A673 (cell line): Measurements from ENCODE around the gene MDM4.

Experiments used
- EZH2 ChIP-seq: fragments of 200-600 bp; sonication (generic); IDR thresholded peaks from 2 replicates; pipeline ENCODE4 v1.6.1; 2017; ENCODE audit warnings: borderline replicate concordance, low read depth, mild to moderate bottlenecking, mixed read lengths, antibody characterized with exemption, low read length; ENCODE audit not compliant: poor library complexity, severe bottlenecking
- TF ChIP-seq, protein P1 (sequence below): fragments of 300-800, 200-600 bp; sonication (generic); conservative IDR thresholded peaks from 2 replicates; pipeline ENCODE4 v1.5.1; 2017; ENCODE audit warnings: low read depth, mild to moderate bottlenecking, antibody characterized with exemption, low read length, moderate library complexity, mixed read lengths

DNA sequence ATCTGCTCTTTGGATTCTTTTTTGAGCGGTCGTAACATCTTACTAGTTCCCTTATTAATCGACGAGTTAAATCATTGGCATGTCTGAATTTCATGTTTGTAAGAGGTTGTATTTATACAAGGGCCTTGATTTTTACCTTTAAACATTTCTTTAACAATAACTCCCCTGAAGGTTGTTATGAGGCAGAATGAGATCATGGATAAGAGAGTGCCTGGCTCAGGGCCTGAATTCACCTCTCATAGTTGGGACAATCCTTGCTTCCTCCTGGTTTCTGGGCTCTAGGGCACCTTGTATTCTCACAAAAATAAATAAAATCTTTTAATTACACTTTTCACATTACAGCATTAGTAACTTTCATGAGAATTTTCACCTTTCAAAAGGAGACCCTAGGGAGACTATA lies 55.4 kb downstream of the MDM4 start:
- TF ChIP-seq, protein P1, sequence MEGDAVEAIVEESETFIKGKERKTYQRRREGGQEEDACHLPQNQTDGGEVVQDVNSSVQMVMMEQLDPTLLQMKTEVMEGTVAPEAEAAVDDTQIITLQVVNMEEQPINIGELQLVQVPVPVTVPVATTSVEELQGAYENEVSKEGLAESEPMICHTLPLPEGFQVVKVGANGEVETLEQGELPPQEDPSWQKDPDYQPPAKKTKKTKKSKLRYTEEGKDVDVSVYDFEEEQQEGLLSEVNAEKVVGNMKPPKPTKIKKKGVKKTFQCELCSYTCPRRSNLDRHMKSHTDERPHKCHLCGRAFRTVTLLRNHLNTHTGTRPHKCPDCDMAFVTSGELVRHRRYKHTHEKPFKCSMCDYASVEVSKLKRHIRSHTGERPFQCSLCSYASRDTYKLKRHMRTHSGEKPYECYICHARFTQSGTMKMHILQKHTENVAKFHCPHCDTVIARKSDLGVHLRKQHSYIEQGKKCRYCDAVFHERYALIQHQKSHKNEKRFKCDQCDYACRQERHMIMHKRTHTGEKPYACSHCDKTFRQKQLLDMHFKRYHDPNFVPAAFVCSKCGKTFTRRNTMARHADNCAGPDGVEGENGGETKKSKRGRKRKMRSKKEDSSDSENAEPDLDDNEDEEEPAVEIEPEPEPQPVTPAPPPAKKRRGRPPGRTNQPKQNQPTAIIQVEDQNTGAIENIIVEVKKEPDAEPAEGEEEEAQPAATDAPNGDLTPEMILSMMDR = no peak
- TF ChIP-seq EZH2 = no peak
